ENCODE results near the gene SAAL1.

- no peak for TF ChIP-seq CTCF (IDR thresholded peaks at IDR 0.05; ENCODE audit: poor library complexity, severe bottlenecking)
- TF ChIP-seq EZH2 (IDR thresholded peaks at IDR 0.05; ENCODE audit: borderline replicate concordance, insufficient read depth, low read length, poor library complexity, severe bottlenecking) = no peak
- no peak for TF ChIP-seq POLR2AphosphoS5 (IDR thresholded peaks at IDR 0.05)
- TF ChIP-seq TAF1 (IDR thresholded peaks at IDR 0.05; ENCODE audit: low read depth) = no peak
- no peak for TF ChIP-seq REST (IDR thresholded peaks at IDR 0.05; ENCODE audit: borderline replicate concordance)
Observed at GRCh38 chr11:18050848-18051247, 55.0 kb downstream of the SAAL1 start.
